SJSA1 (cell line): ENCODE measurements around the gene RNF148. TPM values are rescaled to one million over a fixed set of nuclear protein-coding genes. Genes with fewer than 3 reads are reported as not detected.
"Not testable (repeated sequence)": the region's sequence is repeated elsewhere in the genome, so short reads cannot be mapped to it uniquely, and the experiment has no call there.

Experiments used
- DNase-seq, 2 experiments: peaks; one replicate each; pipeline ENCODE4 v3.0.0-alpha.2; 2015 to 2020; ENCODE audit warnings: low spot score in 2 of 2, low read depth in 1 of 2
- H3K27ac ChIP-seq: fragments of 250-450 bp; sonication (Bioruptor Pico); 2 replicates; pipeline ENCODE4 v1.5.1; 2020; ENCODE audit warnings: mild to moderate bottlenecking, moderate library complexity
- H3K27me3 ChIP-seq: fragments of 250-450 bp; sonication (Bioruptor Pico); replicated peaks from 2 replicates; pipeline ENCODE4 v1.5.1; 2020; ENCODE audit warnings: mild to moderate bottlenecking, moderate library complexity
- H3K36me3 ChIP-seq: fragments of 250-450 bp; sonication (Bioruptor Pico); 2 replicates; pipeline ENCODE4 v1.5.1; 2020; ENCODE audit warnings: mild to moderate bottlenecking
- H3K4me1 ChIP-seq: fragments of 250-450 bp; sonication (Bioruptor Pico); replicated peaks from 2 replicates; pipeline ENCODE4 v1.6.1; 2021; ENCODE audit warnings: mild to moderate bottlenecking
- H3K4me3 ChIP-seq: fragments of 250-450 bp; sonication (Bioruptor Pico); 2 replicates; pipeline ENCODE4 v1.5.1; 2020; ENCODE audit warnings: mild to moderate bottlenecking
- H3K9me3 ChIP-seq: fragments of 250-450 bp; sonication (Bioruptor Pico); replicated peaks from 2 replicates; pipeline ENCODE4 v1.5.1; 2020; ENCODE audit warnings: mild to moderate bottlenecking
- total RNA-seq: library from RNA; depleted of rRNA; stranded (reverse); fragments of >200 nt; shearing (Covaris generic); gene quantifications from 2 replicates; pipeline ENCODE4 v1.2.3, GENCODE V29; 2014

RNF148 gene
- total RNA-seq, 1 experiment from 2014 or later = 0.39 TPM

- not testable (repeated sequence) for H3K36me3 ChIP-seq, H3K27me3 ChIP-seq, H3K27ac ChIP-seq, DNase-seq, H3K4me3 ChIP-seq, H3K4me1 ChIP-seq, H3K9me3 ChIP-seq
Measured at GRCh38 chr7:122681186-122681585, 21.5 kb downstream of the RNF148 start.

- Histone ChIP-seq H3K27me3 (no peaks in the 10 kb centered on the region), H3K36me3 (no peaks in the 10 kb centered on the region), H3K9me3 (no peaks in the 10 kb centered on the region), H3K27ac (no peak overlapping the region), H3K4me1 (no peaks in the 10 kb centered on the region), H3K4me3 (no peak overlapping the region)
- DNase-seq = no peak
Measured at GRCh38 chr7:122679813-122680212, 22.9 kb downstream of the RNF148 start.

- not testable (repeated sequence) for H3K27me3 ChIP-seq, H3K9me3 ChIP-seq, H3K4me3 ChIP-seq, H3K27ac ChIP-seq, H3K4me1 ChIP-seq, DNase-seq, H3K36me3 ChIP-seq
Measured at GRCh38 chr7:122679269-122679709, 23.4 kb downstream of the RNF148 start.

GRCh38 chr7:122677149-122677548 is 25.6 kb downstream of the RNF148 start:
- H3K4me3 ChIP-seq = no peak overlapping the region
- H3K36me3 ChIP-seq = no peaks in the 10 kb centered on the region
- H3K27me3 ChIP-seq = no peaks in the 10 kb centered on the region
- no peaks in the 10 kb centered on the region for H3K4me1 ChIP-seq
- DNase-seq = no peak
- no peak overlapping the region for H3K27ac ChIP-seq
- no peaks in the 10 kb centered on the region for H3K9me3 ChIP-seq

GRCh38 chr7:122676466-122676865 is 26.3 kb downstream of the RNF148 start:
- H3K4me1 ChIP-seq = no peaks in the 10 kb centered on the region
- no peaks in the 10 kb centered on the region for H3K36me3 ChIP-seq
- DNase-seq = no peak
- no peaks in the 10 kb centered on the region for H3K27me3 ChIP-seq
- no peak overlapping the region for H3K27ac ChIP-seq
- H3K4me3 ChIP-seq = no peak overlapping the region
- no peaks in the 10 kb centered on the region for H3K9me3 ChIP-seq

GRCh38 chr7:122675621-122676020 is 27.1 kb downstream of the RNF148 start:
- no peak overlapping the region for H3K27ac ChIP-seq
- no peaks in the 10 kb centered on the region for H3K36me3 ChIP-seq
- no peak for DNase-seq
- no peaks in the 10 kb centered on the region for H3K4me1 ChIP-seq
- H3K9me3 ChIP-seq = no peaks in the 10 kb centered on the region
- no peaks in the 10 kb centered on the region for H3K27me3 ChIP-seq
- no peak overlapping the region for H3K4me3 ChIP-seq

GRCh38 chr7:122675011-122675410 is 27.7 kb downstream of the RNF148 start:
- Histone ChIP-seq H3K4me3 (no peak overlapping the region), H3K4me1 (no peaks in the 10 kb centered on the region), H3K9me3 (no peaks in the 10 kb centered on the region), H3K27ac (no peak overlapping the region), H3K36me3 (no peaks in the 10 kb centered on the region), H3K27me3 (no peaks in the 10 kb centered on the region)
- no peak for DNase-seq

- H3K36me3 ChIP-seq = no peaks in the 10 kb centered on the region
- no peak for DNase-seq
- no peaks in the 10 kb centered on the region for H3K9me3 ChIP-seq
- H3K27ac ChIP-seq = no peak overlapping the region
- no peaks in the 10 kb centered on the region for H3K27me3 ChIP-seq
- no peak overlapping the region for H3K4me3 ChIP-seq
- H3K4me1 ChIP-seq = no peaks in the 10 kb centered on the region
Measured at GRCh38 chr7:122674502-122674901, 28.2 kb downstream of the RNF148 start.

GRCh38 chr7:122673951-122674350 is 28.8 kb downstream of the RNF148 start:
- Histone ChIP-seq H3K4me1 (no peaks in the 10 kb centered on the region), H3K4me3 (no peak overlapping the region), H3K36me3 (no peaks in the 10 kb centered on the region), H3K9me3 (no peaks in the 10 kb centered on the region), H3K27ac (no peak overlapping the region), H3K27me3 (no peaks in the 10 kb centered on the region)
- DNase-seq = no peak

- no peak for DNase-seq
- H3K27ac ChIP-seq = no peak overlapping the region
- H3K9me3 ChIP-seq = no peaks in the 10 kb centered on the region
- no peak overlapping the region for H3K4me3 ChIP-seq
- H3K27me3 ChIP-seq = no peaks in the 10 kb centered on the region
- no peaks in the 10 kb centered on the region for H3K4me1 ChIP-seq
- H3K36me3 ChIP-seq = no peaks in the 10 kb centered on the region
Measured at GRCh38 chr7:122672536-122672935, 30.2 kb downstream of the RNF148 start.

- H3K4me3 ChIP-seq = no peak overlapping the region
- DNase-seq = no peak
- H3K4me1 ChIP-seq = no peaks in the 10 kb centered on the region
- H3K27me3 ChIP-seq = no peaks in the 10 kb centered on the region
- no peaks in the 10 kb centered on the region for H3K36me3 ChIP-seq
- H3K27ac ChIP-seq = no peak overlapping the region
- no peaks in the 10 kb centered on the region for H3K9me3 ChIP-seq
Measured at GRCh38 chr7:122663733-122664132, 39.0 kb downstream of the RNF148 start.

- Histone ChIP-seq H3K36me3 (no peaks in the 10 kb centered on the region), H3K4me3 (no peak overlapping the region), H3K27me3 (no peaks in the 10 kb centered on the region), H3K9me3 (no peaks in the 10 kb centered on the region; the same call in 1 of the 2 replicates), H3K27ac (no peak overlapping the region), H3K4me1 (no peaks in the 10 kb centered on the region)
- DNase-seq = no peak
Measured at GRCh38 chr7:122658856-122659255, 43.9 kb downstream of the RNF148 start.

GRCh38 chr7:122653685-122654084 is 49.0 kb downstream of the RNF148 start:
- Histone ChIP-seq H3K4me3 (no peak overlapping the region), H3K4me1 (no peaks in the 10 kb centered on the region), H3K27ac (no peak overlapping the region), H3K9me3 (no peaks in the 10 kb centered on the region; the same call in 1 of the 2 replicates), H3K27me3 (no peaks in the 10 kb centered on the region), H3K36me3 (no peaks in the 10 kb centered on the region)
- no peak for DNase-seq

GRCh38 chr7:122652876-122653275 is 49.8 kb downstream of the RNF148 start:
- H3K27ac ChIP-seq = no peak overlapping the region
- no peaks in the 10 kb centered on the region for H3K36me3 ChIP-seq
- DNase-seq = no peak
- H3K4me1 ChIP-seq = no peaks in the 10 kb centered on the region
- H3K9me3 ChIP-seq = no peaks in the 10 kb centered on the region; the same call in 1 of the 2 replicates
- H3K27me3 ChIP-seq = no peaks in the 10 kb centered on the region; the same call in 1 of the 2 replicates
- H3K4me3 ChIP-seq = no peak overlapping the region
